Activated CD8-positive, alpha-beta T cell treated with anti-CD3 and anti-CD28 coated beads, Interleukin-2, amount 10 ng/mL, durations not matched to agents 7 days and 5 days (primary cell): ENCODE results near the gene AANAT. TPM values are rescaled to one million over a fixed set of nuclear protein-coding genes. Genes with fewer than 3 reads are reported as not detected.

Experiments used
- ATAC-seq: fragments of 150-1000 bp; cut with Tn5 transposase; one replicate; pipeline ENCODE4 v1.10.0; 2021; ENCODE audit warnings: moderate library complexity
- CTCF ChIA-PET: fragments of 350-600 bp; sonication (Branson Sonifier 250); formaldehyde crosslinking; loops from one replicate; lab custom pipeline; 2021; ENCODE audit warnings: antibody characterized with exemption; lab: Charles Lee
- POLR2A ChIA-PET: fragments of 350-600 bp; sonication (Branson Sonifier 250); formaldehyde crosslinking; loops from one replicate; lab custom pipeline; 2021; ENCODE audit warnings: antibody characterized with exemption; lab: Charles Lee
- DNase-seq: peaks from one replicate; pipeline ENCODE4 v3.0.0-alpha.2; 2020
- H3K27ac Mint-ChIP-seq: one replicate; pipeline ENCODE4 v1.8.0; 2021; ENCODE audit warnings: mild to moderate bottlenecking, mixed read lengths
- H3K27me3 Mint-ChIP-seq: one replicate; pipeline ENCODE4 v1.8.0; 2021; ENCODE audit warnings: low read depth, mixed read lengths
- H3K36me3 Mint-ChIP-seq: one replicate; pipeline ENCODE4 v1.8.0; 2021; ENCODE audit warnings: low read depth, mixed read lengths
- H3K4me1 Mint-ChIP-seq: one replicate; pipeline ENCODE4 v1.8.0; 2021; ENCODE audit warnings: low read depth, mixed read lengths
- H3K4me3 Mint-ChIP-seq: one replicate; pipeline ENCODE4 v1.8.0; 2021; ENCODE audit warnings: mild to moderate bottlenecking, mixed read lengths
- H3K9me3 Mint-ChIP-seq: one replicate; pipeline ENCODE4 v1.8.0; 2022; ENCODE audit warnings: mixed read lengths; ENCODE audit not compliant: insufficient read depth
- total RNA-seq, 2 experiments: library from RNA; stranded (reverse); gene quantifications; one replicate each; pipeline ENCODE4 v1.2.3, GENCODE V29; 2021

Gene AANAT
- total RNA-seq = not detected

DNA sequence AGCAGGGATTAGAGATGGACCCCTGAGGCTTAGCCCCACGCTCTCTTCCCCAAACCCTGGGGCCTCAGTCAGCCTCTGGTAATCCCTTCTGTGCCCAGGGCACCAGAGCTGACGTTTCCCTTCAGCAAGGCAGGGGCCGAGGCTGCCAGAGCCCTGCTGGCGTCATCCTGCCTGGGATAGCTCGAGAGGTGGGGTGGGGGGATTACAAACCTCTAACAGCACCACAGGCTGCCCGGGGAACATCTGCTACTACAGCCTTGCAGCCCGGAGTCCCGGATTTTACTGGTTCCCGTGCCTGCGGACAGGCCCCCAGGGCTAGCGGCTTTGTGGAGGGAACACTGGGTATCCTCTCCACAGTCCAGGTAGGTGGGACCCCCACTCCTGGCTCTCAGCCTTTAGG, at the start of gene AANAT:
AANAT (plus strand) TSS at position 238 of the 400 bp plus-strand sequence. CDS start 1,144 bp downstream, outside the sequence.
- H3K9me3 Mint-ChIP-seq = no peaks in the 10 kb centered on the region
- no peak within 1 kb of the TSS for H3K4me3 Mint-ChIP-seq
- H3K36me3 Mint-ChIP-seq = peaks cover 6% of the 10 kb centered on the region
- peaks cover 9% of the 10 kb centered on the region for H3K4me1 Mint-ChIP-seq
- POLR2A ChIA-PET = interaction anchor here (0.9 to 2.2 kb wide), 2 partner anchors 25 to 35 kb away, joined by 4 to 8 read pairs; no protein-coding TSS in a partner anchor
- ATAC-seq = no peak
- no peaks in the 10 kb centered on the region for H3K27me3 Mint-ChIP-seq
- DNase-seq = no peak
- CTCF ChIA-PET = interaction anchor here (0.7 to 13.6 kb wide), 12 partner anchors 9 to 80 kb away, joined by 3 to 184 read pairs (median 5); partner anchors contain the start of genes RHBDF2 and UBE2O
- no peak within 1 kb of the TSS for H3K27ac Mint-ChIP-seq

DNA sequence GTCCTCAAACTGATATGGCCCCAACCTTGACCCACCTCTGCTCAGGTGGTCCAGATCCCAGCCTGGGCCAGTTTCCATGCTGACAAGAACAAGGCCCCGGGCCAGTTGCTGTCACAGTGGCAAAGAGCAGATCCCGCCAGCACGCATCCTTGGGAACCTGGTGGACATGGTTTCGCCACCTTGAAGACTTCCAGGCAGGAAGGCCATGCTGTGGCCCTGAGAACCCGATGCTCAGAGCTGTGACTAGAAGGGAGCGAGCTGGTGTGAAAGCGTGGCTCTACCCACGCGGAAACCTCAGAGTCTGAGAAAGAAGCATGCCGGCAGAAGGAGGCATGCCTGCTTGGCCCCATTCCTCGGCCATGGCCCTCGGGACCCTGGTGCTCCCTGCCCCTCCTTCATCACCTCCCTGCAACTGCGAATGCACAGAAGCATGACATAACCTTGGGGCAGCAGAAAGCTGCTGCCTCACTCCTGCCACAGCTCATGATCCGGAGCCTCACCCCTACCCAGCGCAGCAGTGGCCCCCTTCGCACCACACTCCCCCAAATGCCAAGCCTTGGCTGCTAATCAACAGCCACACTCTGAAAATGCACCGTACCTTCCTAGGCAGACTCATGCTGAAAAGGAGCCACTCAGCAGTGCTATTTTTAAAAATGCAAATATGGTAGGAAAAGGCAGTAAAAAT, 47.7 kb upstream of the AANAT start:
- CTCF ChIA-PET = no interaction called here
- Mint-ChIP-seq H3K27me3 (no peaks in the 10 kb centered on the region), H3K9me3 (no peaks in the 10 kb centered on the region), H3K36me3 (no peaks in the 10 kb centered on the region), H3K27ac (no peak overlapping the region), H3K4me1 (no peaks in the 10 kb centered on the region), H3K4me3 (no peak overlapping the region)
- ATAC-seq (no peak), DNase-seq (no peak)
- POLR2A ChIA-PET = no interaction called here

DNA sequence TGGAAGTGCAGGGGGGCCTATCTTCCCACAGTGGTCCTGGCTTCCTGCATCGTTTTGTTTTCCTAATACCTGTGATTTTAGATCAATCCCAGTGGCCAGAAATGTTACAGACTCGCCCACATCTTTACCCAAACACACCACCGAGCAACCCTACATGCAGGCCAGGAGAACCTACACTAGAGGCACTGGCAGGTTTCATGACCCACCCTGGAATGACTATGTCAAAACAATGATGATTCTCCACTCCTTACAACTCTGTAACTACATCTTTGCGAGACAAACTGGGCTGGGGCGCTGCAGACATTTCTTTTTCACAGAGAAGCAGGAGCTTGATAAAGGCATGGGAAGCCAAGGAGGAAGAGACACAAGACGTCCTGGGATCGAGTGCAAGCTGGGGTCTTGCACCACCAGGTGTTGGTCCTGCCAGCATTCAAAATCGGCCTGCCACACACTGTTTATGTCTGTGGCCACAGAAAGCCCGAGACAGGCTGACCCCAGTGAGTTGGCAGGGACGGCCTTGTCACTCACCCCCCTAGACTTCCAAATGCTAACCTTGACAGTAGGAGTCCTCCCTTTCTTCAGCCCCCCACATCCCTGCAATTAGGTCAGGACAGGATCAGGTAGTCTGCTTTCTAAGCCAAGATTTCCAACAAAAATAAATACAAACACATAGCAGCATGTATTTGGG, 46.9 kb upstream of the AANAT start:
- H3K4me3 Mint-ChIP-seq = no peak overlapping the region
- POLR2A ChIA-PET = no interaction called here
- H3K9me3 Mint-ChIP-seq = no peaks in the 10 kb centered on the region
- CTCF ChIA-PET = no interaction called here
- DNase-seq = no peak
- H3K36me3 Mint-ChIP-seq = no peaks in the 10 kb centered on the region
- no peak overlapping the region for H3K27ac Mint-ChIP-seq
- no peaks in the 10 kb centered on the region for H3K27me3 Mint-ChIP-seq
- H3K4me1 Mint-ChIP-seq = no peaks in the 10 kb centered on the region
- ATAC-seq = no peak

DNA sequence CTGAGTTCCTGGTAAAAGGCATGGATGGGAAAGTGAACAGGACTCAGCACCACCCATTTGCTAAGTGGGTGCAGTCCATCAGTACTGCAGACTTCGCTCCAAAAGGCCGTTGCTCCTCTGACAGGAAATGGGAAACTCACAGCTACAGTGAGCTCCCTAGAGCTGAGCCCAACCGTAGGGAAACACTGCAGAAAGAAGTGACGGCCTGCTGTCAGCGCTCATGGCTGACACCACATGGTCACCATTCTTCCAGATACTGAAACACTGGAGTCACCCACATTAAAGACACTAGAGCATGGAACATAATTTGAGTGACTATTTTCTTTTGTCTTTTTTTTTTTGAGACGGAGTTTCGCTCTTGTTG, 46.4 kb upstream of the AANAT start:
- CTCF ChIA-PET = no interaction called here
- H3K27ac Mint-ChIP-seq = no peak overlapping the region

DNA sequence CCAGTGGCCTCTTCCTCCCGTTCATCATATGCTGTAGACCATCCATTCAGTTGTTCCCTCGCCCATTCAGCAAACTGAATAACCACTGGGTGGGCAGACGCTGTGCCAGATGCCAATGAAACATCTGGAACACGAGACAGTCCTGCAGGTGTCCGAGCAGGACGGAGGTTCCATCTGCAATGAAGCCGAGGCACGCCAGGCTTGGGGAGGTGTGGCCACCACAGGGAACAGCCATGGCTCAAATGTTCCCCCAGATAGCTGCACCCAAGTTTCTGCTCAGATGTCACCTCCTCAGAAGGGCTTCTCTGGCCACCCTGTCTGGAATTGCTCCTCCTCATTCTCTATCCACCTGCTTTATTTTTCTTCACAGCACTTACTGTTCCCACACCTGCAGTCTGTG, 45.0 kb upstream of the AANAT start:
- no peak overlapping the region for H3K27ac Mint-ChIP-seq
- DNase-seq = no peak
- POLR2A ChIA-PET = no interaction called here
- H3K27me3 Mint-ChIP-seq = no peaks in the 10 kb centered on the region
- H3K4me1 Mint-ChIP-seq = peaks cover 2% of the 10 kb centered on the region
- CTCF ChIA-PET = no interaction called here
- no peaks in the 10 kb centered on the region for H3K9me3 Mint-ChIP-seq
- no peak for ATAC-seq
- no peaks in the 10 kb centered on the region for H3K36me3 Mint-ChIP-seq
- H3K4me3 Mint-ChIP-seq = no peak overlapping the region

More for the DNA sequence above, 46.4 kb upstream of the AANAT start:
- POLR2A ChIA-PET = no interaction called here
- DNase-seq (no peak), ATAC-seq (no peak)
- Mint-ChIP-seq H3K4me3 (no peak overlapping the region), H3K4me1 (no peaks in the 10 kb centered on the region), H3K9me3 (no peaks in the 10 kb centered on the region), H3K27me3 (no peaks in the 10 kb centered on the region), H3K36me3 (no peaks in the 10 kb centered on the region)

DNA sequence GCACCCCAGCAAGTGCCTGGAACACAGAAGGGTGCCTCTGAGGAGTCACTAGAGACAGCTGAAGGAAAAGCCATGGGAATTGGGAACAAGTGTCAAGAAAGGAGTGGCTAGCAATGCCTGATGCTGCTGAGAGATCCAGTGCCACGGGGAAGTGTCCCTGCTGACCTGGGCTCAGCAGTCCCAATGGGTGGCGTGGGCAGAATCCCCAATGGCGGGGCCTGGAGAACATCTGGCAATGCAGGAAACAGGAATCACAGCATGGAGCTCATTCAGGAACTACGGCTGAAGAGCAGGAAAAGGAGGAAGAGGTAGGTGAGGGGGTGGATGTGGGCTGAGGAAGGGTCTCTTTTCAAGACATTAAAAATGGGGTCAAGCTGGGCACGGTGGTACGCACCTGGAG, 44.5 kb upstream of the AANAT start:
- H3K4me1 Mint-ChIP-seq = peaks cover 2% of the 10 kb centered on the region
- no peaks in the 10 kb centered on the region for H3K36me3 Mint-ChIP-seq
- ChIA-PET POLR2A (no interaction called here), CTCF (interaction anchor here (1.3 kb wide), 1 partner anchor 14 kb away, joined by 4 read pairs; no protein-coding TSS in a partner anchor)
- no peaks in the 10 kb centered on the region for H3K27me3 Mint-ChIP-seq
- no peaks in the 10 kb centered on the region for H3K9me3 Mint-ChIP-seq
- ATAC-seq (no peak), DNase-seq (no peak)
- no peak overlapping the region for H3K4me3 Mint-ChIP-seq
- no peak overlapping the region for H3K27ac Mint-ChIP-seq

DNA sequence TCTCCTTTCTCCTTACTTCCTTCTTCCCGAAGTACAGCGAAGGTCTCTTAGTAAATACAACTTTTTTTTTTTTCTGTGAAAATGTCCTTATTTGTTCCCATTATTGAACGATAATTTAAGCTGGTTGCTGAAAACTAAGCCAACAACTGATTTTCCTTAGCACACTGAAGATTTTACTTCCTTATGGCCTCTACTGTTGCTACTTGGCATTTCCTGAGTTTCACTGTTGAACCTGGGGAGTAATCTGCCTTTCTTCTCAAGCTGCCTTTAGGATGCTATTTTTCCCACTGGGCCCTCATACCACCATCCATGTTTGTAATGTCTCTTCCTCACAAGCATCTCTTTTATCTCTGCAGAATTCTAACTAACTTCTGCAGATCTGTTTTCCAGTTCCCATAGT, 40.5 kb upstream of the AANAT start:
- ATAC-seq (no peak), DNase-seq (no peak)
- H3K4me1 Mint-ChIP-seq = peaks cover 4% of the 10 kb centered on the region
- H3K36me3 Mint-ChIP-seq = peaks cover 4% of the 10 kb centered on the region
- POLR2A ChIA-PET = no interaction called here
- no peak overlapping the region for H3K4me3 Mint-ChIP-seq
- no peaks in the 10 kb centered on the region for H3K9me3 Mint-ChIP-seq
- CTCF ChIA-PET = interaction anchor here (0.9 to 3.0 kb wide), 5 partner anchors 17 to 123 kb away, joined by 3 to 10 read pairs (median 4); no protein-coding TSS in a partner anchor
- H3K27me3 Mint-ChIP-seq = no peaks in the 10 kb centered on the region
- H3K27ac Mint-ChIP-seq = no peak overlapping the region

DNA sequence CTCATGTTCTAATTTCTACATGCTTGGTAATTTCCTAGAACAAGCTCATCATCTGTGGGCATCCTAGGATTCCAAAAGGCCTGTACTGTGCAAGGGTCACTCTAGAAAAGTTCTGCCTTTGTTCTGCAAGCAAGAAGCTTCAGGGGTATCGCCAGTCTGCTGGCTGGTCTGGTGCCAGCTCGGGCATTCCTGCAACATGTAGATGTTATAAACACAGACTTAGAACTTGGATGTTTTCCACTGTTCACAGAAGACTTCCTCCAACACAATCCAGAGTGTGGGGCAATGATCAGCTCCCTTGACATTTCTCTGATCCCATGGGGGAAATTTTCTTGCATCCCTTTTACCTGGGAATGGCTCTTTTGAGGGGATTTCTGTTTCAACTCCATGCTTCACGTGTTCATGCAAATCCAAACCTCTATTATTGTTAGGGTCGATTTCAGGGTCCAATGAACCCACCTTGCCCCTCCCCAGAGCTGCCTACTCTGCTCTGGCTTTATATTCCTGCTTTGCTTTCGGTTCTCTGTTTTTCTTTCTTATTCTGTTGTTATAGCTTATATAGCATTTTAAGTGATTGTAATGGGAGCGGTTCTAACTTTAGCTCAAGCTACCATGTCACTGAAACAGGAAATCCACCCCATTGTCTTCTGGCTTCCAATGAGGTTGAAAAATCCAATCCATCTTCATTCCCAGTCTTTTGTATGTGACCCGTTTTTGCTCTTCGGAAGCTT, 39.7 kb upstream of the AANAT start:
- Mint-ChIP-seq H3K27ac (no peak overlapping the region), H3K4me3 (no peak overlapping the region), H3K4me1 (peaks cover 4% of the 10 kb centered on the region), H3K36me3 (peaks cover 4% of the 10 kb centered on the region), H3K27me3 (no peaks in the 10 kb centered on the region), H3K9me3 (no peaks in the 10 kb centered on the region)
- CTCF ChIA-PET = interaction anchor here (0.9 to 3.0 kb wide), 4 partner anchors 18 to 31 kb away, joined by 3 to 10 read pairs (median 6); no protein-coding TSS in a partner anchor
- POLR2A ChIA-PET = interaction anchor here (0.6 to 1.1 kb wide), 2 partner anchors 24 to 74 kb away, joined by 3 read pairs; partner anchors contain the start of gene PRPSAP1
- DNase-seq (no peak), ATAC-seq (no peak)

DNA sequence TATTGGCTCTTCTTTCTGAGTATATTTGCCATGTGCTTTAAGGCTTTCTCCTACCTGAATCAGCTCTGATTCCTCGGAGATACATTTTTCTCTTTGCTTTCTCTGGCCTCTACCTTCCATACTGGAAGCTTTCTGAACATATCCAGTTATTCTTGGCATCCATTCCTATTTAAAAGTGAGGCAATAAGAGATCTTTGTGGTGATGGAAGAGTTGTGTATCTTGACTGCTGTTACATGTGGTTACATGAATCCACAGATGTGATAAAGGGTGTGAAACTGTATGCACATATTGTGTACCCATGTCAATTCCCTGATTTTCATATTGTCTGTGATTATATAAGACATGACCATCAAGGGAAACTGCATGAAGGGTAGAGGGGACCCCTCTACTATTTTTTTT, 38.9 kb upstream of the AANAT start:
- Mint-ChIP-seq H3K36me3 (peaks cover 4% of the 10 kb centered on the region), H3K9me3 (no peaks in the 10 kb centered on the region), H3K27me3 (no peaks in the 10 kb centered on the region), H3K4me3 (no peak overlapping the region), H3K27ac (no peak overlapping the region), H3K4me1 (peaks cover 4% of the 10 kb centered on the region)
- ATAC-seq = no peak
- DNase-seq = no peak
- POLR2A ChIA-PET = interaction anchor here (0.6 to 1.1 kb wide), 2 partner anchors 23 to 75 kb away, joined by 3 read pairs; partner anchors contain the start of gene PRPSAP1
- CTCF ChIA-PET = interaction anchor here (2.5 to 3.0 kb wide), 2 partner anchors 19 to 31 kb away, joined by 7 to 10 read pairs; no protein-coding TSS in a partner anchor

DNA sequence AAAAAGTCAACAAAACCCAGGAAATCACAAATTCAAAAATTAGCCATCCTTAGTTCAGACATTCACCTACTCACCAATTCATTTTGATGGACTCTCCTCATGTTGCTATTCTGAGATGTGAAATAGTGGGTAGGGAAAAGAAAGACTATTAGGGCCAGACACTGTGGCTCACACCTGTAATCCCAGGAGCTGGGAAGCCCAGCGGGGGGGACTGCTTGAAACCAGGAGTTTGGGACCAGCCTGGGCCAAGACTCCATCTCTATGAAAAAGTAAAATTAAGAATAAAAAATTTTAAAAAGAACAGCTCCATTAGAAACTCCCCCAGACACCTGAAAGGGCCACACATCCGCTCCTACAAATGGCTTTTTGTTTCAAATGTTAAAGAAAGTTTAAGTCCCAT, 35.9 kb upstream of the AANAT start:
- CTCF ChIA-PET = interaction anchor here (1.0 to 1.4 kb wide), 2 partner anchors 14 to 20 kb away, joined by 3 to 4 read pairs; no protein-coding TSS in a partner anchor
- Mint-ChIP-seq H3K27me3 (no peaks in the 10 kb centered on the region), H3K4me3 (no peak overlapping the region), H3K36me3 (peaks cover 4% of the 10 kb centered on the region), H3K4me1 (peaks cover 4% of the 10 kb centered on the region), H3K27ac (no peak overlapping the region), H3K9me3 (no peaks in the 10 kb centered on the region)
- DNase-seq = no peak
- POLR2A ChIA-PET = no interaction called here
- ATAC-seq = no peak

DNA sequence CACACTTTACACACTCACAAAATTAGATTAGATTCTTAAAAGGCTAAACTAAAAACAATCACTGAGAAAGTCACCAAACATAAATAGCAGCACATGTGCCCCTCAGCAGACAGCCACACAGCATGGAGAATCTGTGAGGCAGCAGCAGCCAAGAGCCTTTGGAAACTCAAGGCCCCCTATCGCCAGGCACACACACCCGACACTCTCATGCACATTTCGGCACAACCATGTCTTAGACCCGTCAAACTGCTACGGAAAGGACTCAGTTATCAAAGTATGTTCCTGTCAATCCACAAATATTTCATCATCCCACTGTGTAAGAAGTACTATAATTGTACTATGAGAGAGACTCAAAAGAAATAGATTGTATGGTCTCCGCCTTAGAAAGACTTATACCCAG, 35.4 kb upstream of the AANAT start:
- H3K27me3 Mint-ChIP-seq = no peaks in the 10 kb centered on the region
- ChIA-PET CTCF (interaction anchor here (1.4 kb wide), 1 partner anchor 14 kb away, joined by 4 read pairs; no protein-coding TSS in a partner anchor), POLR2A (no interaction called here)
- peaks cover 4% of the 10 kb centered on the region for H3K36me3 Mint-ChIP-seq
- no peak overlapping the region for H3K27ac Mint-ChIP-seq
- H3K4me1 Mint-ChIP-seq = peaks cover 3% of the 10 kb centered on the region
- no peaks in the 10 kb centered on the region for H3K9me3 Mint-ChIP-seq
- H3K4me3 Mint-ChIP-seq = no peak overlapping the region
- DNase-seq (no peak), ATAC-seq (no peak)
